Liver (tissue), 9 donors: ENCODE measurements around the gene OGDHL. TPM values are rescaled to one million over a fixed set of nuclear protein-coding genes. Genes with fewer than 3 reads are reported as not detected.
"Not testable (repeated sequence)": the region's sequence is repeated elsewhere in the genome, so short reads cannot be mapped to it uniquely, and the experiment has no call there.

Experiments
- DNase-seq: peaks from one replicate; pipeline ENCODE4 v3.0.0-alpha.2; 2017; ENCODE audit warnings: low spot score
- H3K27ac ChIP-seq, 2 donors: one replicate each; pipeline ENCODE4 v1.7.0; 2013; ENCODE audit warnings: inconsistent platforms in 2 of 2, low read length in 2 of 2, control low read depth in 1 of 2, low read depth in 1 of 2, mild to moderate bottlenecking in 1 of 2
- H3K27me3 ChIP-seq, 4 donors: one replicate each; pipeline versions ENCODE4 v1.6.1 to v1.7.0; 2013; ENCODE audit warnings: low read length in 3 of 4, inconsistent platforms in 1 of 4, mild to moderate bottlenecking in 1 of 4, moderate library complexity in 1 of 4; ENCODE audit not compliant: control insufficient read depth in 4 of 4, insufficient read depth in 4 of 4
- H3K36me3 ChIP-seq, 4 donors: one replicate each; pipeline versions ENCODE4 v1.6.1 to v1.7.0; 2013; ENCODE audit warnings: low read length in 3 of 4, mild to moderate bottlenecking in 3 of 4, low read depth in 1 of 4, moderate library complexity in 1 of 4; ENCODE audit not compliant: control insufficient read depth in 4 of 4, insufficient read depth in 3 of 4
- H3K4me1 ChIP-seq, 4 donors: one replicate each; pipeline versions ENCODE4 v1.6.1 to v1.7.0; 2013; ENCODE audit warnings: low read length in 3 of 4, mild to moderate bottlenecking in 3 of 4, moderate library complexity in 1 of 4; ENCODE audit not compliant: control insufficient read depth in 4 of 4, insufficient read depth in 4 of 4
- H3K4me3 ChIP-seq, 3 donors: one replicate each; pipeline versions ENCODE4 v1.6.1 to v1.7.0; 2013; ENCODE audit warnings: low read length in 3 of 3, control low read depth in 1 of 3, low read depth in 1 of 3, mild to moderate bottlenecking in 1 of 3
- H3K9ac ChIP-seq, 2 donors: one replicate each; pipeline ENCODE4 v1.7.0; 2013; ENCODE audit warnings: low read length in 2 of 2, mild to moderate bottlenecking in 2 of 2, moderate library complexity in 2 of 2, control low read depth in 1 of 2, low read depth in 1 of 2
- H3K9me3 ChIP-seq, 4 donors: one replicate each; pipeline versions ENCODE4 v1.6.1 to v1.7.0; 2013; ENCODE audit warnings: low read length in 3 of 4; ENCODE audit not compliant: control insufficient read depth in 4 of 4
- CTCF ChIP-seq: fragments of 150-350 bp; IDR thresholded peaks from 2 replicates; pipeline ENCODE4 v1.5.1; 2017; ENCODE audit warnings: improper control_type of control experiment, low read depth, low read length; ENCODE audit not compliant: missing input control
- EGR1 ChIP-seq, 2 donors: IDR thresholded peaks; 2 replicates each; pipeline ENCODE4 v1.6.1; 2016 to 2018; ENCODE audit warnings: antibody characterized with exemption in 2 of 2, low read depth in 2 of 2
- FOXA2 ChIP-seq: IDR thresholded peaks from 2 replicates; pipeline ENCODE4 v1.6.1; 2016; ENCODE audit warnings: antibody characterized with exemption
- GABPA ChIP-seq, 2 donors: IDR thresholded peaks in 1 of 2; conservative IDR thresholded peaks in 1 of 2; 2 replicates each; pipeline ENCODE4 v1.6.1; 2016; ENCODE audit warnings: antibody characterized with exemption in 2 of 2, mild to moderate bottlenecking in 1 of 2, moderate library complexity in 1 of 2
- HNF4A ChIP-seq, 2 donors: conservative IDR thresholded peaks; 2 replicates each; pipeline ENCODE4 v1.6.1; 2016; ENCODE audit warnings: antibody characterized with exemption in 2 of 2, mild to moderate bottlenecking in 2 of 2
- HNF4G ChIP-seq: IDR thresholded peaks from 2 replicates; pipeline ENCODE4 v1.6.1; 2016; ENCODE audit warnings: antibody characterized with exemption
- JUND ChIP-seq, 2 donors: IDR thresholded peaks; 2 replicates each; pipeline ENCODE4 v1.6.1; 2016; ENCODE audit warnings: antibody characterized with exemption in 2 of 2
- NR2F2 ChIP-seq: IDR thresholded peaks from 2 replicates; pipeline ENCODE4 v1.6.1; 2016; ENCODE audit warnings: antibody characterized with exemption
- RAD21 ChIP-seq, 2 donors: IDR thresholded peaks; 2 replicates each; pipeline ENCODE4 v1.6.1; 2016; ENCODE audit warnings: antibody characterized with exemption in 2 of 2, mild to moderate bottlenecking in 2 of 2
- RXRA ChIP-seq, 2 donors: IDR thresholded peaks; 2 replicates each; pipeline ENCODE4 v1.6.1; 2017 to 2018; ENCODE audit warnings: antibody characterized with exemption in 2 of 2, mild to moderate bottlenecking in 1 of 2
- SP1 ChIP-seq: IDR thresholded peaks from 2 replicates; pipeline ENCODE4 v1.6.1; 2018; ENCODE audit warnings: antibody characterized with exemption, mild to moderate bottlenecking
- YY1 ChIP-seq: IDR thresholded peaks from 2 replicates; pipeline ENCODE4 v1.6.1; 2016; ENCODE audit warnings: antibody characterized with exemption, mild to moderate bottlenecking
- ZBTB33 ChIP-seq: IDR thresholded peaks from 2 replicates; pipeline ENCODE4 v1.6.1; 2016; ENCODE audit warnings: antibody characterized with exemption
- WGBS: extraction: QIAGEN DNeasy Blood & Tissue Kit; methylation state at CpG from one replicate; pipeline ENCODE4 v1.1.7; 2013; 5-methylcytosine and 5-hydroxymethylcytosine counted together
- polyA plus RNA-seq, 2 donors: library from polyadenylated mRNA; stranded (reverse) in 1 of 2; unstranded in 1 of 2; fragments of 200-250 nt in 1 of 2; fragments of >200 nt in 1 of 2; fragmentation: Nextera tagmentation in 1 of 2; extraction: Ambion mirVana in 1 of 2; gene quantifications; one replicate each; pipeline versions ENCODE4 v1.2.1 to v1.2.3, GENCODE V29; 2013 to 2015
- total RNA-seq, 2 donors: library from RNA; depleted of rRNA; stranded (reverse); fragments of >200 nt; gene quantifications; one replicate each; pipeline ENCODE4 v1.2.3, GENCODE V29; 2014
- TF ChIP-seq, protein P1 (sequence below): IDR thresholded peaks from 2 replicates; pipeline ENCODE4 v1.6.1; 2016; ENCODE audit warnings: antibody characterized with exemption
- donor health status: healthy.
- donor health status: healthy.
- donor health status: healthy.
- donor health status: healthy.
- donor health status: healthy.

The OGDHL gene
- total and polyA plus RNA-seq, 4 donors = 5.2 to 67.9 (median 49.7) TPM

- no peak overlapping the region for H3K27ac ChIP-seq
Observed at GRCh38 chr10:49756031-49756430, 6.1 kb downstream of the OGDHL start.

DNA sequence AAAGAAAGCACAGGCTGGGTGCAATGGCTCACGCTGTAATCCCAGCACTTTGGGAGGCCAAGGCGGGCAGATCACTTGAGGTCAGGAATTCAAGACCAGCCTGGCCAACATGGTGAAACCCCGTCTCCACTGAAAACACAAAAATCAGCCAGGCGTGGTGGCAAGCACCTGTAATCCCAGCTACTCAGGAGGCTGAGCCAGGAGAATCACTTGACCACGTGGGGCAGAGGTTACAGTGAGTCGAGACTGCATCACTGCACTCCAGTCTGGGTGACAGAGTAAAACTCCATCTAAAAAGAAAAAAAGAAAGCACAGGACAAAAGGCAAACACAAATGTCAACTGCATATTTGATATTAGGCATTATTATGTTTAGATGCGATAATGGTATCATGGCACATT is 7.2 kb downstream of the OGDHL start:
- Histone ChIP-seq H3K4me1 (peaks cover 9 to 18% (median 14%) of the 10 kb centered on the region in 4 donors), H3K36me3 (peaks cover 11 to 48% (median 29%) of the 10 kb centered on the region in 4 donors)
- H3K4me3 ChIP-seq, H3K9me3 ChIP-seq, H3K27me3 ChIP-seq, H3K9ac ChIP-seq, DNase-seq, H3K27ac ChIP-seq: not testable (repeated sequence)
- WGBS = 88% methylated on average over 7 of the region's 7 CpGs

More at GRCh38 chr10:49756031-49756430, 6.1 kb downstream of the OGDHL start:
- Histone ChIP-seq H3K9me3 (no peaks in the 10 kb centered on the region), H3K27me3 (no peaks in the 10 kb centered on the region), H3K4me1 (peaks cover 13 to 27% (median 22%) of the 10 kb centered on the region in 4 donors), H3K4me3 (no peak overlapping the region), H3K9ac (no peak overlapping the region), H3K36me3 (peaks cover 10 to 37% (median 25%) of the 10 kb centered on the region in 4 donors)
- no peak for DNase-seq
- TF ChIP-seq RXRA (IDR thresholded peaks at IDR 0.05) = no peak
- TF ChIP-seq FOXA2 = no peak
- no peak for TF ChIP-seq HNF4G
- 92% methylated on average over 3 of the region's 3 CpGs for WGBS

GRCh38 chr10:49752584-49752983 is 9.5 kb downstream of the OGDHL start:
- TF ChIP-seq SP1 (no peak), HNF4G (no peak), JUND (IDR thresholded peaks at IDR 0.05) (no peak), ZBTB33 (no peak), RXRA (IDR thresholded peaks at IDR 0.05) (no peak), HNF4A (conservative IDR thresholded peaks at IDR 0.05) (no peak), CTCF (no peak), RAD21 (IDR thresholded peaks at IDR 0.05) (no peak), GABPA (IDR thresholded peaks at IDR 0.05 in 1 of 2, conservative IDR thresholded peaks at IDR 0.05 in 1 of 2) (no peak), NR2F2 (no peak), EGR1 (IDR thresholded peaks at IDR 0.05; ENCODE audit: low read depth in 2 of 2) (no peak), YY1 (no peak)
- TF ChIP-seq, protein P1, sequence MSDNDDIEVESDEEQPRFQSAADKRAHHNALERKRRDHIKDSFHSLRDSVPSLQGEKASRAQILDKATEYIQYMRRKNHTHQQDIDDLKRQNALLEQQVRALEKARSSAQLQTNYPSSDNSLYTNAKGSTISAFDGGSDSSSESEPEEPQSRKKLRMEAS = no peak
- no peak overlapping the region for H3K4me3 ChIP-seq
- H3K9ac ChIP-seq = no peak overlapping the region
- no peaks in the 10 kb centered on the region for H3K4me1 ChIP-seq
- H3K27me3 ChIP-seq = no peaks in the 10 kb centered on the region
- DNase-seq = no peak
- 92% methylated on average over 7 of the region's 7 CpGs for WGBS
- no peaks in the 10 kb centered on the region for H3K9me3 ChIP-seq
- H3K27ac ChIP-seq = no peak overlapping the region
- peaks cover 14 to 55% (median 32%) of the 10 kb centered on the region in 4 donors for H3K36me3 ChIP-seq
